ENCODE data around the gene CTIF. TPM values are rescaled to one million over a fixed set of nuclear protein-coding genes. Genes with fewer than 3 reads are reported as not detected.

CTIF gene
- total RNA-seq, 1 donor from 2014 or later: 26.4 TPM

DNA sequence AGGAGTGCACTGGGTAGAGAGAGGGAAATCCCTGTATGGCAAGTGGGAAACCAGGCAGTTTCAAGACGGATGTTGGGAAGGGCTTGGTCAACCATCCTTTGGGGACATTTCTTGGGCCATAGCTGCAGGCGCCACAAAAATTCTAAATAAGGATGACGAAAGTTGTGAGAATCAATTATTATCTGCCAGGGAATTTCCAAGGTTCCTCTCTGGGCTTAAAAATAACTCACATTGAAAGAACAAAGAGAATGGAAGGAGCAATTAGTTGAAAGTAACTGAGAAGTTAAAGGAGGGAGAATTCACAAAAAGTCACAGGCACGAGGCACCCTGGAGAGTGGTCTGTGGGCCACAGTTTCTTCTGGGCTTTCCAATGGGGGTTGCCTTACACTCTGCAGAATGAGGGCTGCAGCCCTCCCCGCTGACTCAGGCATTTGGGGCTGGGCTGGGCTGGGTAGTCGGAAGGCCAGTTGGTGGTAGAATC lies 216.2 kb downstream of the CTIF start:
- Mint-ChIP-seq H3K27ac (no peak overlapping the region), H3K4me1 (ENCODE audit: low read depth) (peaks cover 1% of the 10 kb centered on the region), H3K4me3 (ENCODE audit: low read depth) (no peak overlapping the region), H3K9me3 (ENCODE audit: low read depth) (no peaks in the 10 kb centered on the region), H3K27me3 (no peaks in the 10 kb centered on the region), H3K36me3 (ENCODE audit: insufficient read depth) (peaks cover 5% of the 10 kb centered on the region)
- TF ChIP-seq, protein P1, sequence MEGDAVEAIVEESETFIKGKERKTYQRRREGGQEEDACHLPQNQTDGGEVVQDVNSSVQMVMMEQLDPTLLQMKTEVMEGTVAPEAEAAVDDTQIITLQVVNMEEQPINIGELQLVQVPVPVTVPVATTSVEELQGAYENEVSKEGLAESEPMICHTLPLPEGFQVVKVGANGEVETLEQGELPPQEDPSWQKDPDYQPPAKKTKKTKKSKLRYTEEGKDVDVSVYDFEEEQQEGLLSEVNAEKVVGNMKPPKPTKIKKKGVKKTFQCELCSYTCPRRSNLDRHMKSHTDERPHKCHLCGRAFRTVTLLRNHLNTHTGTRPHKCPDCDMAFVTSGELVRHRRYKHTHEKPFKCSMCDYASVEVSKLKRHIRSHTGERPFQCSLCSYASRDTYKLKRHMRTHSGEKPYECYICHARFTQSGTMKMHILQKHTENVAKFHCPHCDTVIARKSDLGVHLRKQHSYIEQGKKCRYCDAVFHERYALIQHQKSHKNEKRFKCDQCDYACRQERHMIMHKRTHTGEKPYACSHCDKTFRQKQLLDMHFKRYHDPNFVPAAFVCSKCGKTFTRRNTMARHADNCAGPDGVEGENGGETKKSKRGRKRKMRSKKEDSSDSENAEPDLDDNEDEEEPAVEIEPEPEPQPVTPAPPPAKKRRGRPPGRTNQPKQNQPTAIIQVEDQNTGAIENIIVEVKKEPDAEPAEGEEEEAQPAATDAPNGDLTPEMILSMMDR (IDR thresholded peaks at IDR 0.05; ENCODE audit: unreplicated experiment): no peak
- no peak for DNase-seq (ENCODE audit: low spot score, unreplicated experiment)

DNA sequence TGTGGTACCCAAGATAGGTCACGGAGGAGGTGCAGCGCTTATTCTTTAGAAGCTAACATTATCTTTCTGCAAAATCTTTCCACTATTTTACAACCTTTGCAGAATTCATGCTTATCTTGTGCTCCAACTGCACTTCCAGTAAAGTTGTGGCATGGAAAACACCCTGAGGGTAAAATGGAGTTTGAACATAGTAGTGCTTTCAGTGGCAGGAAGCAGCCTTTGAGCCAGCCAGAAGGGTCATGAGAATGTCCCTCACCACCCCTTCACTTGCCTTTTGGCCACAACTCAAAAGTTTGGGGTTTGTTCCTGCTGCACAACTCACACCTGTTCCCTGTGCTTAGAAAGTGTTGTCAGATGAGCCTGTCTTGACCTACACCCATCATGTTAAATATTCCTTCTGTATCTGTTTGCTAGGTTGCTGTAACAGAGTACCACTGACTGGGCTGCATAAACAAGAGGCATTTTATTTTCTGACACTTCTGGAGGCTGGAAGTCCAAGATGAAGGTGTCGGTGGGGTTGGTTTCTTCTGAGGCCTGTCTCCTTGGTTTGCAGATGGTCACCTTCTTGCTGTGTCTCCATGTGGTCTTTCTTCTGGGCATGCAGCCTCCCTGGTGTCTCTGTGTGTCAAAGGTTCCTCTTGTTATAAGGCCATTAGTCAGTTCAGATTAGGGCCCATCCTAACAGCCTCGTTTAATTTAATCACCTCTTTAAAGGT lies 217.8 kb downstream of the CTIF start:
- TF ChIP-seq, protein P1 (IDR thresholded peaks at IDR 0.05; ENCODE audit: unreplicated experiment): no peak
- no peak overlapping the region for H3K27ac Mint-ChIP-seq
- H3K4me3 Mint-ChIP-seq (ENCODE audit: low read depth): no peak overlapping the region
- DNase-seq (ENCODE audit: low spot score, unreplicated experiment): no peak
- peaks cover 1% of the 10 kb centered on the region for H3K4me1 Mint-ChIP-seq (ENCODE audit: low read depth)
- H3K36me3 Mint-ChIP-seq (ENCODE audit: insufficient read depth): peaks cover 9% of the 10 kb centered on the region
- no peaks in the 10 kb centered on the region for H3K9me3 Mint-ChIP-seq (ENCODE audit: low read depth)
- no peaks in the 10 kb centered on the region for H3K27me3 Mint-ChIP-seq

DNA sequence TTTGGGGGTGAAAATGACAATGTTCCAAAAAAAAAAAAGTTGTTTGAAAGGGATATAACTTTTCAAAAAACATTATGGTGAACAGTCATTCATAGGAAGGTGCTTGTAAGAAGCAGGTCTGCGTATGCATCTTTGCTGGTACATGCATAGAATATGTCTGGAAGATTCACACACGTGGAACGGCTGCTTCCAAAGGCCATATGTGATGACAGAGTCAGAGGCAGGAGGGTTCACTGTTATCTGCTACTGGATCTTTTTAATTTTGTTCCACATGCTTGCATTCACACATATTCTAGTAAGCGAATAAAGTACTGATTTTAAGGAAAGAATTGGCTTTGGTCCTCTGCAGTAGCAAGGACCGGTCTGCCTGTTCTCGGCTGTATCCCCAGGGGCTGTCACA lies 218.5 kb downstream of the CTIF start:
- H3K4me3 Mint-ChIP-seq (ENCODE audit: low read depth): no peak overlapping the region
- H3K27me3 Mint-ChIP-seq: no peaks in the 10 kb centered on the region

DNA sequence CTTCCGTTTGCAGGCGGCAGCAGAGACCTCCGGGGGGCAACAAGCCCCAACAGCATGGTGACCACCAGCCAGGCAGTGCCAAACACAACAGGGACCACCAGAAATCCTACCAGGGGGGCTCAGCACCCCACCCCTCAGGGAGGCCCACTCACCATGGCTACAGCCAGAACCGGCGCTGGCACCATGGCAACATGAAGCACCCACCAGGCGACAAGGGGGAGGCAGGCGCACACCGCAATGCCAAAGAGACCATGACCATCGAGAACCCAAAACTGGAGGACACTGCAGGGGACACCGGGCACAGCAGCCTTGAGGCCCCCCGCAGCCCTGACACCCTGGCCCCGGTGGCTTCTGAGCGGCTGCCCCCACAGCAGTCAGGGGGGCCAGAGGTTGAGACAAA lies 219.1 kb downstream of the CTIF start:
- no peak overlapping the region for H3K4me3 Mint-ChIP-seq (ENCODE audit: low read depth)
- no peaks in the 10 kb centered on the region for H3K27me3 Mint-ChIP-seq
- TF ChIP-seq, protein P1 (IDR thresholded peaks at IDR 0.05; ENCODE audit: unreplicated experiment): no peak
- H3K9me3 Mint-ChIP-seq (ENCODE audit: low read depth): no peaks in the 10 kb centered on the region
- peaks cover 12% of the 10 kb centered on the region for H3K36me3 Mint-ChIP-seq (ENCODE audit: insufficient read depth)
- DNase-seq (ENCODE audit: low spot score, unreplicated experiment): no peak
- H3K27ac Mint-ChIP-seq: no peak overlapping the region
- H3K4me1 Mint-ChIP-seq (ENCODE audit: low read depth): peaks cover 1% of the 10 kb centered on the region

More for the DNA sequence above, 218.5 kb downstream of the CTIF start:
- Mint-ChIP-seq H3K36me3 (ENCODE audit: insufficient read depth) (peaks cover 12% of the 10 kb centered on the region), H3K4me1 (ENCODE audit: low read depth) (peaks cover 1% of the 10 kb centered on the region), H3K9me3 (ENCODE audit: low read depth) (no peaks in the 10 kb centered on the region), H3K27ac (no peak overlapping the region)
- DNase-seq (ENCODE audit: low spot score, unreplicated experiment): no peak
- TF ChIP-seq, protein P1 (IDR thresholded peaks at IDR 0.05; ENCODE audit: unreplicated experiment): no peak

DNA sequence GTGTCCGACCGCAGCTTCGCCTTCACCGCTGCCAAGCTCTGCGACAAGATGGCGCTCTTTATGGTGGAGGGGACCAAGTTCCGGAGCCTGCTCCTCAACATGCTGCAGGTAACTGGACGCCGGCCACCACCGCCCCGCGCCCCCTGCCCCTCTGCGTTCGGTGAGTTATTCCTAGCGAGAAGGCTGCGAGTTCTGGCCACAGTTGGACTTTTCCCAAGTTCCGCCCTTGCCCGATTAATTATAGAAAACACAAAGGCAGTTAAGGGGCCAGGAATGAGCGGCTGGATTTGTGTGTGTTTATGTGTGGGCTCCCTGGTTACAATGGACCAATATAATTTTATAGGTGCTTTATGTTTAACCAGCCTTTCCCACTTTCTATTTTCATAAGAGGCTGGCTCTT lies 222.8 kb downstream of the CTIF start:
- Mint-ChIP-seq H3K9me3 (ENCODE audit: low read depth) (no peaks in the 10 kb centered on the region), H3K27ac (no peak overlapping the region), H3K4me3 (ENCODE audit: low read depth) (no peak overlapping the region), H3K27me3 (no peaks in the 10 kb centered on the region), H3K4me1 (ENCODE audit: low read depth) (peaks cover 1% of the 10 kb centered on the region), H3K36me3 (ENCODE audit: insufficient read depth) (peaks cover 11% of the 10 kb centered on the region)
- no peak for DNase-seq (ENCODE audit: low spot score, unreplicated experiment)
- TF ChIP-seq, protein P1 (IDR thresholded peaks at IDR 0.05; ENCODE audit: unreplicated experiment): no peak
